GM18520 (cell line): Measurements from ENCODE around the gene NWD2.
A peak's percentile ranks its signal among the peaks of the same experiment; 100 is the strongest.

Experiments used
- ATAC-seq: cut with Tn5 transposase; IDR thresholded peaks from one replicate; pipeline ENCODE4 v1.9.1; 2021; ENCODE audit not compliant: unreplicated experiment

NWD2 gene

DNA sequence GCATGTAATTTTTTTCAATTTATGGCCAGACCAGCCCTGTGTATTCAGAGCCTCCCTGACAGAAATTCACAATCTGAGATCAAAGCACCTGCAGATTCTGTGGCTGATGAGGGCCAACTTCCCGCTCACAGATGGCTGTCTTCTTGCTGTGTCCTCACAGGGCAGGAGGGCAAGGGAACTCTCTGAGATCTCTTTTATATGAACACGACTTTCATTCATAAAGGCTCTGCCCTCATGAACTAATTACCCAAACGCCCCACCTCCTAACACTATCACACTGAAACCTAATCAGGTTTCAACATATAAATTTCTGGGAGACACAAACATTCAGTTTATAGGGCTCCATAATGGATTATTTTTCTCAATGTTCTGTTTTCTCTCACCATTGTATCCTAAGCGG is 192.6 kb downstream of the NWD2 start:
- ATAC-seq, result no peak

DNA sequence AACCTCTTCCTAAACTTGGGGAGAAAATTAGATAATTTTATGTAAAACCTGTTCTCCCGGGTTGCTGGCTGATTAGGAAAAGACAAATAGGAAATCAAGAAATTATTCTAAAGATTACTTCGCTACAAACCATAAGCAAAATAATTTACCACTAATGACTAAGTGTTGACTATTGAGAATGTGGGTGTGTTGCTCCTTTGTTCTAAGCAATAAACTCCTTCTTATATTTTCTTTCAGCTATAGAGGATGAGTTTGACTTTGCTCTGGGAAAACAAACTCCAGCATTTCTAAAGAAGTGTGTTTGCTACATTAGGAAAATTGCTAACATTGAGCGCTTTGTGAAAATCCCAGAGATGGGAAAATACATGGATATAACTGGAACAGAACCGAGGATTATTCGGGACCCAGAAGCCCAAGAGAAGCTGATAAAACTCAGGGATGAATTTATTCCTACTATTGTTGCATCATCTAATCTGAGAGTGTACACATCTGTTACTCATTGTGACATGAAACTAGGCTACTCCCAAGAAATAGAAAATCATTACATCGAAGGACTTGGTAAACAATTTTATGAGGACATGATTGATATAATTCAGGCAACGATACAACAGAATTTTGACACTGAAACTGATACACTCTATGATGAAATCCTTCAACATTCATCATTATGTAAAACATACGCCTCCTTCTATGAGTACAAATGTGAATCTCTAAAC is 194.2 kb downstream of the NWD2 start:
- no peak for ATAC-seq

DNA sequence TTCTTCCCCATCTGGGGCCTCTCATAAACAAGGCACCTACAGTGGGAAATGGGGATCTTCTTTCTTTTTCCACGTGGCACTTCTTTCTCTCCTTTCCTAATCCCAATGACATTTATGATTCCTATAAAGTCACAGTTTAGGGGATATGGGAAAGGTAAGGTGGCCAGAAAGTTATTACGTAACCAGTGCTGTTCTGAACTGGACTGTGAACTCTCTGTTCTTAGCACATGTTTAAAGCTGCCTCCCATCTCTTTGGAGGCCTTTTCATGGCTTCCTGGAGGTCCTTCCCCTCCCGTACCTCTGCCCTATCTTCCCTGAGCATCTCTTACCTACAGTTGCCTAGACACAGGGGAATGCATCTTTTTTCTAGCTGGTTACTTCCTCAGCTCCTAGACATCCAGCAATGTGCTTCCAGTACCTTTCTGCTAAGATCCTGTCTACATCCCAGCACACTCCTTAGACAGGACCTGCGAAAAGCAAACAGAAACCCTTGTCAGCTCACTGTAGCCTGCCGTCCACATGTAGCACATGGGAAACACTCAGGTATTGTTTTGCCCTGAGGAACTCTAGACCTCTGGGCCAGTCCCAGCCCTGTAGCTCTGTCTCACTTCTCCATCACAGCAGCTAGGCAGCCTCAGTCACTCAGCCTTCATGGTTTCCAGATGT is 195.4 kb downstream of the NWD2 start:
- ATAC-seq, result no peak

DNA sequence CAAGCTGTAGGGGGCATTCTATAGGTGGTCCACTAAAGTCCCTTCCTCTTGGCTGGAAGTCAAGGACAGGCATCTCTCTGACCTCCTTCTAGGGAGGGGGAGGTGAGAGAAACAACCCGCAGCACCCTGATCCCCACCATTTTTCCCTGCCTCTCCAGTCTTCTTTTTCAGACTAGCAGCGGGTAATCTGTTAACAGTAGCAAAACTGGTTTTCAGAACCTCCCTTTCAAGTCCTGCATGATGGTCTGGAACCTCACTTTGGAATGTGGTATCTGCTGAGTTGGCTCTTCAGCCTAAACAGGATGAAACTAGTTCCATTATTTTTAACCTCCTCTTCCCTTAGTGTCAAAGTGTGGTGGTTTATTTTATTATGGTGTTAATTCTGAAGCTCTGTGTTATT is 196.0 kb downstream of the NWD2 start:
- ATAC-seq, result no peak

DNA sequence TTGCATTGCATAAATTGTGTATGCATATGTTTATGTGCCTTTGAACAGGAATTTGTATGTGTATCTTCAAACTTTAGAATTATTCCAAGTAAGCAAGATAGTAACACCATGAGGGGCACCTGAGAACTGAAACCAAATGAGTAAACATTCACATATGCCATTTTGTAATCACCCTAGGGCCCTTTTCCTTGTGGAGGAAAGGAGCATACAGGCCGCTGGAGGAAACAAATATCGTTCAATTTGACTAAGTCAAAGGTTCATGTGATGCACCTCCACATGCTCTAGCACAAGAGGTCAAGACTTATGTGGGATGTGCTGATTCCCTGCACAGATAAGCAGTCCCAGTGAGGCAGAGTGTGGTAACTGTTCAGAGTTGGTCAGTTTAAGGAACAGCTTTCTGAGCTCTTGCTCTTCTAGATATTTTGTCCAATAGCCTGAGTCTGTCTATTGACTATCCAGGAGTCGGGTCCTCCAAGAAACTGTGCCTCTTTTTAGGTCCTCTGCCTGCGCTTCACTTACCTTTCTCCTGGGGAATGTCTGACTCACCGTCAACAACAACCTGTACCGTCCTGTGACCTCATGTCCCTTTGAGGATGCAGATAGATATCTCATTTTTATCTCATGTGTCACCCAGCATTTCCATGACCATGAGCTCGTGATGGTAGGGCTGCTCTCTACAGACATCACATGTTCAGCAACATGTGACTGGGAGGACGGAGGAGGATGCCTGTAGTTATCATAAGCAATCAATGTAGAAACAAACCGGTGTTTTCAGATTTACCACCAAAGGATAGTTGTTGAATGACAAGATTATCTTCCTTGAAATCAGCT is 196.9 kb downstream of the NWD2 start:
- ATAC-seq, result no peak

DNA sequence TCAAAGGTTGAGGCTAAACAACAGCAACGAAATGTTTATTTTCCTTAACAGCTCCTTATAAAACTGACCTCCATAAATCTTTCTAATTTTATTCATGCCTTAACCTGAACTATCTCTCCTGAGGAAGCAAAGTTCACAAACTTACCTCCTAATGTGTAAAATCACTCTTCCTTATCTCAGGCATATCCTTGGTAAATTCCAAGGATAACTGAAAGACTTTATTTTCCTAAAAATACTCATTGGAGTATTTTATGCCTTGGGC is 197.4 kb downstream of the NWD2 start:
- no peak for ATAC-seq

DNA sequence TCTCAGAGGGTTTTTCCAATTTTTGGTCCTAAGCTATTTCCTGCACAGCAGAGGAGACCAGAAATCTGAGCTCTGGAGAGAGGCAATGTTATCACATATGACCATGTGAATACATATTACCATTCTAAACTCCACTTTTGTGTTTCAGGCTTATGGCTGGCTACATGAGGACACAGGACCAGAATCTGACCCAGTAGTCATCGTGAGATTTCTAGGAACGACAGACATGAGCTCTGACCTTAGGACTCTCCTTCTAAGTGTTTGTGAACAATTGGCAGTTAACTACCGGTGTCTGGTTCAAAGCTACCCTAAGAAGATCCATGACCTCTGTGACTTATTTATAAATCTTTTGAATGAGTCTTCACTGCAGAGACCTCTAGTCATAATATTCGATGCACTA is 198.6 kb downstream of the NWD2 start:
- ATAC-seq, result no peak

DNA sequence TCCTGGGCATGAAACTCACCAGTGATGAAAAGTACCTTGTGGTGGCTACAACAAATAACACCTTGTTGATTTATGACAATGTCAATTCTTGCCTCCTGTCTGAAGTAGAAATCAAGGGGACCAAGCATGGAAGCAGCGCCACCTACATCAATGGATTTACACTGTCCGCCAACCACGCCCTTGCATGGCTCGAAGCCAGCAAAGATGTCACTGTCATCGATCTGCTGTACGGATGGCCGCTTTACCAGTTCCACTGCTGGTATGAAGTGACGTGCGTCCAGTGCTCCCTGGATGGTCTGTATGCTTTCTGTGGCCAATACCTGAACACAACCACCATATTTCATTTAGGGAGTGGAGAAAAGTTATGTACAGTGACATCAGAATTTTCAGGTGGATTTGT is 200.5 kb downstream of the NWD2 start:
- no peak for ATAC-seq

DNA sequence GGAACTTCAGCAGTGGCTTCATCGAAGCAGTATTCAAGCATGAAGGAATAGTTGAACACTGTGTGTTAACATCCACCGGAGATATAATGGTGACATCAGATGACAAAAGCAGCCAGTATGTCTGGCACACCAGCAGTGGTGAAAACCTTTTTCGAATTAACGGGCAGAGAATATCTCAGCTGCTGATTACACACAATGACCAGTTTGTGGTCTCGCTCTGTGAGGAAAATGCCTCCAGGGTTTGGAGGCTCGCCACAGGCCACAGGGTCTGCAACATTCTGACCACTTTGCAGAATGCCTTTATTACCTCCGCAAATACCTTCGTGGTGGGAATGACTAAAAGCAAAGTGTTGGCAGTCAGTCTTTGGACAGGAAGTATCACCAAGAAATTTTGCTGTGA is 201.5 kb downstream of the NWD2 start:
- ATAC-seq, result no peak

DNA sequence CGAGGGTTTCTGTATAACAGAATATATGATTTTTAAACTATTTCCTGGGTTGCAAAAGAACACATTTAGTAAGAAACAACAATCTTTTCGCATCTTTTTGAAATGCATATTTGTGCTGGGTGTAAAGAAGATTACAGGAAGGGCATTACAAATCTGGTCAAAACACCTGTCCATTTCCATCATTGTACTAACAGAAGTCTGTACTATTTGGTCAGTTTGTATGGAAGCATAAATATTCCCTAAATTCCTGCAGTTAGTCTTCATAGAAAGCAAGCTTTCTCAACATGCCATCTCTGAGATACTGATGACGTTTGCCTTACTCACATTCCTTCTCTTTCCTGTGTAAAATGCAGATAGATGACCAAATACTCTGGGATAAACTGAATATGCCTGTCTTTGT is 203.3 kb downstream of the NWD2 start:
- no peak for ATAC-seq

DNA sequence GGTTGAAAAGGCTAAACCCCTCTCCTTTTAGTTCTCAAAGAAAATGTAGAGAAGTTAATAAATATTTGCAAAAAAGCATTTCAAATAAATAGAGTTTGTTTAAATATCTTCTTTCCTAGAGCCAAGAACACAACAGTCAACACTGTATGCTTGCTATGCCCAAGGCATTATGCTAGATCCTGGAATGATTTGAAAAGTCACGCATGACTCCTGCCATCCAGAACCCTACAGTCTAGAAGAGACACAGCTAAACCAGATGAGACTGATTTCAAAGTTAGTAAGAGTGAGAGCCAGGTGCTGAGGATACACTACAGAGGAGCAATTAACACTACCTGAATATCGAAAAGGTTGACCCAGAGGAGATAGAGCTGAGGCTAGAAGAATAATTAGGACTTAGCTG is 205.8 kb downstream of the NWD2 start:
- no peak for ATAC-seq

DNA sequence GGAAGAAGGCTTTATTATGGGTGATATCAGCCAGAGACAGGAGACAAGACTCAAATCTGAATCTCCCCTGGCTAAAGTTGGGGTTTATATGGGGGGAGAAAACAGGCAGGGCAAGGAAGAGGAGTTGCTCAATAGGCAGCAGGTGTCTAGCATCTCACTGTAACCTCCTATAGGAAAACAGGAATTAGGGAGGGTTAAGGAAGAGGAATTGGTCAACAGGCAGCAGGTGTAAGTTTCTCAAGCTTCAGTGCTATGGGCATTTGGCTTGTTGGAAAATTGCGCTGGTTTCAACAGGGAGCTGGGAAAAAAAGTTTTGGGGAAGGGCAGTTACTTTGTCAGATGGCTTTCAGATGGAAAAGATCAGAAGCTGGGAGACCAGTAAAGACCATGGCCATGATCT is 206.4 kb downstream of the NWD2 start:
- no peak for ATAC-seq

DNA sequence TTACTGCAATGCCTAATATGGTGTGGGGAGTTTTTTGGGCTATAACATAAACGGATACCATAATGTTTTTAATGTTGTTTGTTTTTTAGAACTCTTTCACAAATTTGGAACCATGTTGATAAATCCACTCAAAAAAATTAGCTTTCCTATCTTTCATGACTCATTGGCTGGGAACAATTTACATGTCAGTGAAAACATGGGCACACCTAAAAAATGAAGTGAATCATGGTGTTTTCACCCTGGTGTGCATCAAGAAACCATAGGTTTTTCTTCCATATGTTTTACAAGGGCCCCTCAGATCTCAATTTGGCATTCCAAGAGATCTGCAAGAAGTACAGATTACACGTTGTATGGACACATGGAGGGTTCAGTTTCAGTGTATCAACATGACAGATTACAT is 207.1 kb downstream of the NWD2 start:
- ATAC-seq, result no peak

DNA sequence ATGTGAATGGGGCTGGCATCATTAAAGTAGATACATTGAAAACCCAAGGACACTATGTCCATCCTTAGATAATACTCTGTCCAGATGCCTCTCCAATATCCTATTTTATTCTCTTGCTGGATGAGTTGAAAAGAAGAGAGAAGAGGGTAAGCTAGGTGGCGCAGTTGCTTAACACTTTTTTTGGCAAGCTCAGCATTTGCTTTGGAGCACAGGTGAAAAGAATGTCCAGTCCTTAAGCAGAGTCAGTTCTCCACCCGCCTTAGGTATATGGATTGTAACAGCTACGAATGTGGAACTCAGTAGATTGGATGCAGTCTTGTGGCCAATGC is 208.4 kb downstream of the NWD2 start:
- ATAC-seq, result peak; percentile 73

DNA sequence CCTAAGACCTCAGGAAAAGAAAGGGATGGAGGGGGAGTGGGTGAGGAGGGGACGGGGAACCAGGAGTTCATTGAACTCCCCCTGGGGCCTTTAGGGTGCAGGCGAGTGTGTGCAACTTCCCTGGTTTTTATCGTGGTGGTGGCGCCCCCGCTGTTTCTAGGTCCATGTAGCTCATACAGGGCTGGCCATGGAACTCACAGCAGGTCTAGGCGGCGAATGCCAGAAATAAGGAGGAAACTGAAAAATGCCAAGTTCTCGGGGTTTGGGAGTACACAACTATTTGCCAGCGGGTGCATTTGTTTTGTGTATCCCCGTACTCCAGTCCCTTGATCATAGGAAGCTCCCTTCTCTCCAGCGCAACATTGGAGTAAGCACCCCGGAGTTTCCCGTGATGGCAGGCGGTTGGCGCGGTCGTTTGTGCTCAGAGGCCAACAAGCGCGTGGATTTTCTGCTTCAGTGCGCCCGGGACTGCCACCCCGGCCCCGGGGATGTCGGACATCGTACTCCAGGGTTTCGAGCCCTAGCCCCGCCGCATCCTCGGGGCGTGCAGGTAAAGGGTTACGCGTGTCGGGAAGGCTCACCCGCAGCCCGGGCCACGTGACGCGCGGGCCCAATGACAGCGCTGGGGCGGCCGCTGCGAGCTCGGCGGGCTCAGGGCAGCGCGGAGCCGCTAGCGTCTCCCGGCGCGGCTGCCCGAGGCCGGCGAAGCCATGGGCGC is 208.9 kb downstream of the NWD2 start:
- no peak for ATAC-seq

DNA sequence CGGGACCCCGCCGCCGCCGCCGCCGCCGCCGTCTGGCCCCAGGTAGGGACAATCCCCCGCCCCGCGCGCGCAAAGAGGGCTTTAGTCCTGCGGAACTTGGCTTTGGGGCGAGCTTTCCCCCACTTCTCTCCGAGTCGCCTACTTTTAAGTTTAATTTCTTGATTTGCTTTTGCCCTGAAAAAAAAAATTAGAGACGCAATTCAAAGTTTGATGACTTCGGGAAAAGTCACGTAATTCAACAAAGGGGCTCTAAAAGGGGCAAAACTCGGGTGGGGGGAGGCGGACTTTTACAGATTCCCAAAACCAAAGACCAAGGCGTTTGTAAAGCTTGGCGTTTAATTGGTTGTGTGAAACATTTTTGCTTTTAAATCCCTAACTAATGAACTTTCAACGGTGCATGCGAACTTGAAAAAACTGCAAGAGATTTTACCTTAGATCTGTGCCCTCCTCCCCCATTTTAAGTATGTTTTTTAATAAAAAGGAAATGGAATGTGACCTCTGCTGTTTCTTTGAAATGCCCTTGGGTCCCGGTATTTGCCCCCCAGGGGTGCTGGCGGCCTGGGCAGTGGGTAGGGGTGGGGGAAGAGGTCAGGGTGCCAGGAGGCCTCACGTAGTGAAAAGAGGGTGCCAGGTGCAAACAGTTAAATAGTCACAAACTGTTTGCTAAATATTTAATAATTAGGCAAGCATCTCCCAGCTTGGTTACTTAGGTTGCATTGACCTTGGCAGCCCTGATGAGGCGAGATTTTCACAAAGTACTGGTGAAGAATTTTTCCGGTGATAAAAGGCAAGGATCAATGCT is 209.7 kb downstream of the NWD2 start:
- ATAC-seq, result no peak

DNA sequence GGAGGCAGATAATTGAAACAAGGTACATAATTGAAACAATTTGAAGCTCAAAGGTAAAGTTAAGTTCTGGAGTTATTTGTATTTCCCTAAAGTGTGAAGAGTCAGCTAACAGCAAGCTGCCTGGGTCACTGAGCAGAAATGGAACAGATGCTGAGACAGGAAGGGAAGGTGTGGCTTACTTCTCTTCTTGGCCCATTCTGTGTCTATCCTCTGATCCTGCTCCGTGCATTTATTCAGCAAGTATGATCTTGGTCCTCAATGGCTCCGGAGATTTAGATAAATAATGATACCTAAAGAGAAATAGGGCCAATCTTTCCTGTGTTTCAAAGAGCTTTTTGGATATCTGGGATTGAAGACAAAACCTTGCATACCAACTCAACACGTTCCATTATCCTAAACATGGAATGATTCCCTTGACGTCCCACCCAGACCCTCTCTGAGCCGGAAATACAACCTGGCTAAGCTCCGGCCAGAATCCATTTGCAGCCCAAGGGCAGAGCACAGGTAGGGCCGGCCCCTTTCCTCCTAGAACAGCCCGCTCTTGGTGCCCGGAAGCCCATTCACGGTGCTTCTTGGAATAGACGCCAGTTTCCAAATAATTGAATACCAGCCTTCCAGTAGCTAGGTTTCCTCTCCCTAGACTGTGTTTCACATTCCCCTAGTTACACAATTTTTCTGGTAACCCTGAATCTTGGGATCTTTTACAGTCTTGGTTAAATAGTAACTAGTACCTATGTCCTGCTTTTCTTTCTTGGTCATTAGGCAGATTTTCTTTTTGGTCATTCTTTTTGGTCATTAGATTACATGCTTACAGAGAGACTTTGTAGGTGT is 211.0 kb downstream of the NWD2 start:
- ATAC-seq, result no peak

DNA sequence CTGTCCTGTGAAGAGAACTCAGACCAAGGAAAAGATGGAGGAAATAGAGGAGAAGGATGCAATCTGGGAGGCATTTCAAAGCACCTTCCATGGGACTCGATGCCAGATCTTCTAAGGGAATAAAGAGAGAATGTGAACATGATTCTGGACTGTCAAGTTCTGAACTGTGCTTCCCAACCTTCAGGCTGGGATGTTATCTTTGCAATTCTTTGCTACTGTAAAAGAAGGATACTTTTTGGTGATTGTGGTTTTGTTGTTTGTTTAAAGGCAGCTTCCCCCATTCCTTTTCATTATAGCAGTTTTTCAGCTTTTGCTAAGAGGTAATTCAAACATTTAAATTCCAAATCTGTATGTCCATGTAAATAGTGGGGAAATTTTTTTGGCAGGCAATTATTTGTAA is 217.3 kb downstream of the NWD2 start:
- no peak for ATAC-seq

DNA sequence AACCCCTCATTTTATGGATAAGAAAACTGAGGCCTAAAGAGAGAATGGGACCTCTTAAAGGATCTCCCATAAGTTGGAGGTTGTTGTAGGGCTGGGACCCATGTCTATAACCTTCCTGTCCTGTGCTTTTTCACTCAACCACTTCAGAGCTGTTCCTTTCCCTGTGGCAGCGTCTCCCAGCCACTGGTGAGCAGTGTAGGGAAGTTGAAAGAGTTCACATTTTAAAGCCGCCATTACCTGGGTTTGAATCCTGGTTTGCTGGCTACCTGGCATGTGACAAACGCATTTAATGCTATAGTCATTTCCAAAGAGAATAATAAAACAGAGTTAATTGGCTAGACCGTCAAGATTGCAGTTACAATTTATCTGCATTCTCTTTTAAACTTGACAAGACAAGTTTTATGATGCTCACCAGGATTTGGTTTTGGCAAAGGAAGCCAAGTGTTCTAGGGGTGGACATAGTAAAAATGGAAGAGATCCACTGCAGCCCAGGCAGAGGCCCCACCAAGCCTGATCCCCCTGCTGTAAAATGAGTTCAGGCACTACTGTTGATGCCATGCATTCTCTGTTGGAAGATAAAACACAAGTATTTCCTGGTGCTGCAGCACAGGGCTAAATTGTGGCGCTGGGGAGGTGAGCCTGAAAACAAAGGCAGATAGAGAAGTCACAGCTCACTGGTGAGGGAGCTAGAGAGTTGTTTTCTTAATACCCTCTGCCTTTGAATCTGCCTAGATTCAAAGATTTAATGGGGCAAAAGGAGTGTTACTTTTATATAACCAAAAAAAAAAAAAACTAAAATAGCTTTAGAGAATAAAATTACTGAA is 218.7 kb downstream of the NWD2 start:
- ATAC-seq, result no peak
